ENCODE data around the gene ZNF565.
"Not testable (repeated sequence)": the region's sequence is repeated elsewhere in the genome, so short reads cannot be mapped to it uniquely, and the experiment has no call there.

ZNF565 gene

DNA sequence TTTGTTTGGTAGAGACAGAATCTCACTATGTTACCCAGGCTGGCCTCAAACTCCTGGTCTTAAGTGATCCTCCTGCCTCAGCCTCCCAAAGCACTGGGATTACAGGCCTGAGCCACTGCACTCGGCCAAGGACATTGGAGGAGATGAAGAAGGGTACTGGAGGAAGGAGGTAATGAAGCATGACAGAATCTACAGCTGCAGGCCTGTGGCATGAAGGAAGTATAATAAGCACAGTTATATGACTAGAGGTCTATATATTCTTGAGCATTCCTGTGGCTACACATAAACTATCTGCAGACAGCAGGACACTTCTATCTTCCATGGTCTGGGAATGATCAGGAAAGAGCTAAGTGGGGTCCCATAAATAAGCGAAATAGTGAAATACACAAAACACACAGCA lies 18.2 kb downstream of the ZNF565 start:
- TF ChIP-seq CTCF (conservative IDR thresholded peaks at IDR 0.05; ENCODE audit: control insufficient read depth, insufficient read depth, low read depth, low read length): no peak
- no peak overlapping the region for H3K4me3 ChIP-seq (ENCODE audit: control insufficient read depth, low read depth, low read length)
- no peak for DNase-seq (ENCODE audit: low read depth)

DNA sequence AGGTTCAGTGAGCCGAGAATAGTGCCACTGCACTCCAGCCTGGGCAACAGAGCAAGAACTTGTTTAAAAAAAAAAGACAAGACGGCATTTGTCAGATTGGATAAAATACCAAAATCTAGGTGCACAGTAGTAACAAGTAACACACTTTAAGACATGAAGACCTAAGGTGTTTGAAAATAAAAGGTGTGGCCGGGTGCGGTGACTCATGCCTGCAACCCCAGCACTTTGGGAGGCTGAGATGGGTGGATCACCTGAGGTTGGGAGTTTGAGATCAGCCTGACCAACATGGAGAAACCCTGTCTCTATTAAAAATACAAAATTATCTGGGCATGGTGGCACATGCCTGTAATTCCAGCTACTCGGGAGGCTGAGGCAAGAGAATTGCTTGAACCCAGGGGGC lies 27.7 kb downstream of the ZNF565 start:
- DNase-seq (ENCODE audit: low read depth); H3K4me3 ChIP-seq (ENCODE audit: control insufficient read depth, low read depth, low read length): not testable (repeated sequence)

DNA sequence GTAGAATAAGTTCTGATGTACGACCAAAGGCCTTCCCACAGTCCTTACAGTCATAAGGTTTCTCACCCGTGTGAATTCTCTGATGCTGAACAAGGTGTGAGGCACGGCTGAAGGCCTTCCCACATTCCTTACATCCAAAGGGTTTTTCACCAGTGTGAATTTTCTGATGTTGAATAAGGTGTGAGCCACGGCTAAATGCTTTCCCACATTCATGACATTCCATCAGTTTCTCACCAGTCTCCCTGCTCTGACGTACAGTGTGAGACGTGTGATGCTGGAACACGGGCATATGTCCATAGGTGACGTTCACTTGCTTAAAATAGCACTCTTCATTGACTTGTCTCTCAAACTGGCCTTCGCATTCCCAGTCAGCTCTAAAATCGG lies 31.2 kb downstream of the ZNF565 start:
- no peak for TF ChIP-seq CTCF (conservative IDR thresholded peaks at IDR 0.05; ENCODE audit: control insufficient read depth, insufficient read depth, low read depth, low read length)
- no peak overlapping the region for H3K4me3 ChIP-seq (ENCODE audit: control insufficient read depth, low read depth, low read length)
- no peak for DNase-seq (ENCODE audit: low read depth)

- DNase-seq (ENCODE audit: low read depth): peak; percentile 16
- no peak overlapping the region for H3K4me3 ChIP-seq (ENCODE audit: control insufficient read depth, low read depth, low read length)
- no peak for TF ChIP-seq CTCF (conservative IDR thresholded peaks at IDR 0.05; ENCODE audit: control insufficient read depth, insufficient read depth, low read depth, low read length)
Observed at GRCh38 chr19:36182612-36183244, 31.7 kb downstream of the ZNF565 start.

- not testable (repeated sequence) for H3K4me3 ChIP-seq (ENCODE audit: control insufficient read depth, low read depth, low read length); DNase-seq (ENCODE audit: low read depth)
Observed at GRCh38 chr19:36179077-36179476, 35.4 kb downstream of the ZNF565 start.

DNA sequence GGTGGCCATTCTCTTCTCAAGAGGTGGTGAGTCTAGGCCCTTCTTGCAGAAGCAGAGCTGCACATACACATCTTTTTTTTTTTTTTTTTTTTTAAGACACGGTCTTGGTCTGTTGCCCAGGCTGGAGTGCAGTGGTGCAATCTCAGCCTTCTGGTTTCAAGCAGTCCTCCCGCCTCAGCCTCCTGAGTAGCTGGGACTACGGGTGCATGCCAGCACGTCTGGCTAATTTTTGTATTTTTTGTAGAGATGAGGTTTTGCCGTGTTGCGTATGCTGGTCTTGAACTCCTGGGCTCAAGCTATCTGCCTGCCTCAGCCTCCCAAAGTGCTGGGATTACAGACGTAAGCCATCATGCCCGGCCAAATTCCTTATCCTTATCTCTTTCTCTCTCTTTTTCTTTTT lies 40.6 kb downstream of the ZNF565 start:
- not testable (repeated sequence) for H3K4me3 ChIP-seq (ENCODE audit: control insufficient read depth, low read depth, low read length); DNase-seq (ENCODE audit: low read depth)

GRCh38 chr19:36172852-36173251 lies 41.6 kb downstream of the ZNF565 start:
- no peak for TF ChIP-seq CTCF (conservative IDR thresholded peaks at IDR 0.05; ENCODE audit: control insufficient read depth, insufficient read depth, low read depth, low read length)

GRCh38 chr19:36169084-36169760 lies 45.2 kb downstream of the ZNF565 start:
- DNase-seq (ENCODE audit: low read depth): no peak

More at GRCh38 chr19:36172852-36173251, 41.6 kb downstream of the ZNF565 start:
- no peak overlapping the region for H3K4me3 ChIP-seq (ENCODE audit: control insufficient read depth, low read depth, low read length)
- no peak for DNase-seq (ENCODE audit: low read depth)

More at GRCh38 chr19:36169084-36169760, 45.2 kb downstream of the ZNF565 start:
- no peak for TF ChIP-seq CTCF (conservative IDR thresholded peaks at IDR 0.05; ENCODE audit: control insufficient read depth, insufficient read depth, low read depth, low read length)
- no peak overlapping the region for H3K4me3 ChIP-seq (ENCODE audit: control insufficient read depth, low read depth, low read length)

Measured in fibroblast of mammary gland (primary cell).